ENCODE data around the gene THRB. TPM values are rescaled to one million over a fixed set of nuclear protein-coding genes. Genes with fewer than 3 reads are reported as not detected.

The THRB gene
- total and polyA plus RNA-seq, 2 donors (not counting 3 experiments of a cell fraction or from before 2014, with no cell fraction given), result 0.06 TPM; not detected in 1

GRCh38 chr3:24437326-24437725, 57.3 kb downstream of the THRB start:
- Histone ChIP-seq H3K9ac (replicated peaks; ENCODE audit: extremely low read depth, insufficient read depth, low read length) (no peak overlapping the region), H4K20me1 (replicated peaks; ENCODE audit: control insufficient read depth, extremely low read depth, insufficient read depth, low read length) (no peaks in the 10 kb centered on the region), H3K9me1 (replicated peaks; ENCODE audit: control insufficient read depth, extremely low read depth, insufficient read depth, low read length) (no peaks in the 10 kb centered on the region), H3K36me3 (ENCODE audit: control insufficient read depth in 2 of 2, extremely low read depth in 1 of 2, insufficient read depth in 2 of 2, low read length in 2 of 2) (no peaks in the 10 kb centered on the region), H2AFZ (ENCODE audit: low read depth, low read length) (no peak overlapping the region), H3K27me3 (ENCODE audit: control insufficient read depth in 2 of 2, insufficient read depth in 2 of 2, low read length in 2 of 2) (no peaks in the 10 kb centered on the region), H3K27ac (ENCODE audit: insufficient read depth, low read depth, low read length) (no peak overlapping the region), H3K4me3 (replicated peaks in 1 of 3; ENCODE audit: insufficient read depth in 1 of 3, low read depth in 1 of 3, low read length in 3 of 3) (no peak overlapping the region), H3K4me1 (ENCODE audit: control insufficient read depth, extremely low read depth, insufficient read depth, low read length) (no peaks in the 10 kb centered on the region), H3K4me2 (ENCODE audit: insufficient read depth, low read length) (no peak overlapping the region), H3K79me2 (ENCODE audit: control insufficient read depth, insufficient read depth, low read length) (no peaks in the 10 kb centered on the region), H3K9me3 (replicated peaks; ENCODE audit: control insufficient read depth, insufficient read depth, low read length) (no peaks in the 10 kb centered on the region)
- TF ChIP-seq MYC (IDR thresholded peaks at IDR 0.05; ENCODE audit: low read depth, low read length) (no peak), POLR2AphosphoS5 (IDR thresholded peaks at IDR 0.05; ENCODE audit: insufficient read depth, low read depth, low read length) (no peak), EZH2 (IDR thresholded peaks at IDR 0.05; ENCODE audit: borderline replicate concordance, low read depth, low read length, severe bottlenecking) (no peak), GATA2 (IDR thresholded peaks at IDR 0.05; ENCODE audit: insufficient read depth, insufficient read length, low read depth, low read length) (no peak), MAX (IDR thresholded peaks at IDR 0.05; ENCODE audit: insufficient read depth, insufficient read length) (no peak), JUN (IDR thresholded peaks at IDR 0.05; ENCODE audit: borderline replicate concordance, insufficient read depth, insufficient read length, low read depth) (no peak), POLR2A (IDR thresholded peaks at IDR 0.05; ENCODE audit: low read depth, low read length) (no peak), FOS (IDR thresholded peaks at IDR 0.05; ENCODE audit: borderline replicate concordance, insufficient read depth, low read length) (no peak), CTCF (IDR thresholded peaks at IDR 0.05; ENCODE audit: extremely low read depth in 1 of 2, insufficient read depth in 1 of 2, low read depth in 1 of 2, low read length in 2 of 2) (no peak)
- intact Hi-C loops (cut with micrococcal nuclease) (no loop called here), dilution Hi-C loops (cut with MboI; ENCODE audit: extremely low pct_ligation_motif_present, low sequenced_read_pairs) (no loop called here)
- FAIRE-seq, result no peak
- no TSS peak for BruUV-seq (replicated peaks)
- DNase-seq (ENCODE audit: low read depth, low spot score), result no peak
- ChIA-PET POLR2A (no interaction called here), CTCF (interaction anchor here (1.1 kb wide), 1 partner anchor 13 kb away, joined by 3 read pairs; no protein-coding TSS in a partner anchor)

All from endothelial cell of umbilical vein (primary cell).